Right renal pelvis (tissue), 4 donors: ENCODE measurements around the gene SSNA1. TPM values are rescaled to one million over a fixed set of nuclear protein-coding genes. Genes with fewer than 3 reads are reported as not detected.

ENCODE experiments used
- DNase-seq, 4 donors: peaks; one replicate each; pipeline ENCODE4 v3.0.0-alpha.2; 2013; ENCODE audit warnings: low read depth in 4 of 4, low spot score in 3 of 4, missing footprints in 1 of 4
- polyA plus RNA-seq, 4 donors: library from polyadenylated mRNA; unstranded; fragments of 120-200 nt; gene quantifications; one replicate each; pipeline ENCODE4 v1.2.1, GENCODE V29; 2013; ENCODE audit not compliant: insufficient read length in 4 of 4

The SSNA1 gene
- polyA plus RNA-seq, 4 donors, result 42.7 to 70.4 (median 47.7) TPM

GRCh38 chr9:137180491-137180890 is 8.0 kb upstream of the SSNA1 start:
- no peak for DNase-seq

GRCh38 chr9:137181680-137182079 is 6.8 kb upstream of the SSNA1 start:
- no peak for DNase-seq

- DNase-seq, result no peak
These were observed 5.6 kb upstream of the SSNA1 start for GRCh38 chr9:137182836-137183235.

GRCh38 chr9:137183980-137184595 is 4.4 kb upstream of the SSNA1 start:
- DNase-seq, result no peak

GRCh38 chr9:137184881-137185660 is 3.4 kb upstream of the SSNA1 start:
- no peak for DNase-seq

- no peak for DNase-seq
These were observed 2.6 kb upstream of the SSNA1 start for GRCh38 chr9:137185921-137186320.

GRCh38 chr9:137186385-137186784 is 2.1 kb upstream of the SSNA1 start:
- no peak for DNase-seq

- DNase-seq, result no peak
These were observed 1.1 kb upstream of the SSNA1 start for GRCh38 chr9:137187386-137187785.

- no peak for DNase-seq
These were observed 388 bp upstream of the SSNA1 start for GRCh38 chr9:137188086-137188489.

GRCh38 chr9:137189297-137190295 is 1.1 kb downstream of the SSNA1 start:
- DNase-seq, result no peak

GRCh38 chr9:137190315-137190856 is 1.9 kb downstream of the SSNA1 start:
- DNase-seq, result no peak

- no peak for DNase-seq
These were observed 2.8 kb downstream of the SSNA1 start for GRCh38 chr9:137191245-137191644.

- no peak for DNase-seq
These were observed 3.4 kb downstream of the SSNA1 start for GRCh38 chr9:137191691-137192447.

- no peak for DNase-seq
These were observed 3.9 kb downstream of the SSNA1 start for GRCh38 chr9:137192448-137192780.

GRCh38 chr9:137192859-137193258 is 4.4 kb downstream of the SSNA1 start:
- DNase-seq, result no peak

- no peak for DNase-seq
These were observed 5.3 kb downstream of the SSNA1 start for GRCh38 chr9:137193771-137194170.

GRCh38 chr9:137194388-137194787 is 5.9 kb downstream of the SSNA1 start:
- DNase-seq, result no peak

- DNase-seq, result no peak
These were observed 6.4 kb downstream of the SSNA1 start for GRCh38 chr9:137194909-137195308.

- DNase-seq, result no peak
These were observed 7.2 kb downstream of the SSNA1 start for GRCh38 chr9:137195525-137196220.
